Measurements from ENCODE around the gene FOXL3.
"Not testable (repeated sequence)": the region's sequence is repeated elsewhere in the genome, so short reads cannot be mapped to it uniquely, and the experiment has no call there.

The FOXL3 gene

GRCh38 chr7:335358-336148 lies 45.6 kb downstream of the FOXL3 start:
- TF ChIP-seq CTCF (IDR thresholded peaks at IDR 0.05; ENCODE audit: insufficient read depth, low read length, poor library complexity, severe bottlenecking) = no peak
- no peak overlapping the region for H3K4me3 ChIP-seq (ENCODE audit: insufficient read depth, low read length, poor library complexity, severe bottlenecking)
- no peak overlapping the region for H3K4me2 ChIP-seq (ENCODE audit: low read depth, low read length, poor library complexity, severe bottlenecking)
- H3K9me2 ChIP-seq (replicated peaks; ENCODE audit: insufficient read depth, low read length) = no peaks in the 10 kb centered on the region
- no peaks in the 10 kb centered on the region for H4K20me1 ChIP-seq (ENCODE audit: low read depth, low read length)
- no peaks in the 10 kb centered on the region for H3K36me3 ChIP-seq (ENCODE audit: low read length)
- no peak overlapping the region for H3K27ac ChIP-seq (ENCODE audit: low read depth, low read length)
- no peaks in the 10 kb centered on the region for H3K79me2 ChIP-seq (ENCODE audit: insufficient read depth, low read length)
- no peaks in the 10 kb centered on the region for H3F3A ChIP-seq (ENCODE audit: insufficient read depth)
- no peak overlapping the region for H2AFZ ChIP-seq (ENCODE audit: low read depth, low read length, severe bottlenecking)
- peaks cover 10% of the 10 kb centered on the region; the same call in 1 of the 2 replicates for H3K9me3 ChIP-seq (ENCODE audit: insufficient read depth, low read length)
- no peaks in the 10 kb centered on the region for H3K27me3 ChIP-seq (ENCODE audit: low read length)
- H3K9ac ChIP-seq (ENCODE audit: low read length) = no peak overlapping the region

- H3K79me2 ChIP-seq (ENCODE audit: insufficient read depth, low read length); H4K20me1 ChIP-seq (ENCODE audit: low read depth, low read length); H3K27me3 ChIP-seq (ENCODE audit: low read length); H3K9me2 ChIP-seq (replicated peaks; ENCODE audit: insufficient read depth, low read length); H3F3A ChIP-seq (ENCODE audit: insufficient read depth); H3K9ac ChIP-seq (ENCODE audit: low read length); H3K9me3 ChIP-seq (ENCODE audit: insufficient read depth, low read length); H3K4me3 ChIP-seq (ENCODE audit: insufficient read depth, low read length, poor library complexity, severe bottlenecking); H3K27ac ChIP-seq (ENCODE audit: low read depth, low read length); H3K4me2 ChIP-seq (ENCODE audit: low read depth, low read length, poor library complexity, severe bottlenecking); H2AFZ ChIP-seq (ENCODE audit: low read depth, low read length, severe bottlenecking); H3K36me3 ChIP-seq (ENCODE audit: low read length): not testable (repeated sequence)
These were observed 46.2 kb downstream of the FOXL3 start for GRCh38 chr7:336149-336533.

GRCh38 chr7:336810-337566 lies 47.0 kb downstream of the FOXL3 start:
- H3F3A ChIP-seq (ENCODE audit: insufficient read depth) = no peaks in the 10 kb centered on the region
- H3K36me3 ChIP-seq (ENCODE audit: low read length) = no peaks in the 10 kb centered on the region
- TF ChIP-seq EZH2phosphoT487 (conservative IDR thresholded peaks at IDR 0.05; ENCODE audit: low read length) = no peak
- H3K9ac ChIP-seq (ENCODE audit: low read length) = no peak overlapping the region
- no peak overlapping the region for H2AFZ ChIP-seq (ENCODE audit: low read depth, low read length, severe bottlenecking)
- no peak overlapping the region for H3K4me3 ChIP-seq (ENCODE audit: insufficient read depth, low read length, poor library complexity, severe bottlenecking)
- peaks cover 10% of the 10 kb centered on the region; the same call in 1 of the 2 replicates for H3K9me3 ChIP-seq (ENCODE audit: insufficient read depth, low read length)
- no peaks in the 10 kb centered on the region for H3K9me2 ChIP-seq (replicated peaks; ENCODE audit: insufficient read depth, low read length)
- H3K27ac ChIP-seq (ENCODE audit: low read depth, low read length) = no peak overlapping the region
- no peaks in the 10 kb centered on the region for H4K20me1 ChIP-seq (ENCODE audit: low read depth, low read length)
- H3K4me2 ChIP-seq (ENCODE audit: low read depth, low read length, poor library complexity, severe bottlenecking) = no peak overlapping the region
- H3K27me3 ChIP-seq (ENCODE audit: low read length) = no peaks in the 10 kb centered on the region
- H3K79me2 ChIP-seq (ENCODE audit: insufficient read depth, low read length) = no peaks in the 10 kb centered on the region

GRCh38 chr7:337567-337951 lies 47.6 kb downstream of the FOXL3 start:
- no peak overlapping the region for H3K9ac ChIP-seq (ENCODE audit: low read length)
- no peaks in the 10 kb centered on the region for H3F3A ChIP-seq (ENCODE audit: insufficient read depth)
- no peaks in the 10 kb centered on the region for H3K27me3 ChIP-seq (ENCODE audit: low read length)
- H3K36me3 ChIP-seq (ENCODE audit: low read length) = no peaks in the 10 kb centered on the region
- H3K9me3 ChIP-seq (ENCODE audit: insufficient read depth, low read length) = peaks cover 10% of the 10 kb centered on the region; the same call in 1 of the 2 replicates
- no peaks in the 10 kb centered on the region for H4K20me1 ChIP-seq (ENCODE audit: low read depth, low read length)
- H3K4me2 ChIP-seq (ENCODE audit: low read depth, low read length, poor library complexity, severe bottlenecking) = no peak overlapping the region
- no peak for TF ChIP-seq CTCF (IDR thresholded peaks at IDR 0.05; ENCODE audit: insufficient read depth, low read length, poor library complexity, severe bottlenecking)
- no peak for TF ChIP-seq EZH2phosphoT487 (conservative IDR thresholded peaks at IDR 0.05; ENCODE audit: low read length)
- H3K27ac ChIP-seq (ENCODE audit: low read depth, low read length) = no peak overlapping the region
- no peak overlapping the region for H3K4me3 ChIP-seq (ENCODE audit: insufficient read depth, low read length, poor library complexity, severe bottlenecking)
- no peaks in the 10 kb centered on the region for H3K9me2 ChIP-seq (replicated peaks; ENCODE audit: insufficient read depth, low read length)
- H3K79me2 ChIP-seq (ENCODE audit: insufficient read depth, low read length) = no peaks in the 10 kb centered on the region
- no peak overlapping the region for H2AFZ ChIP-seq (ENCODE audit: low read depth, low read length, severe bottlenecking)

All from SU-DHL-6 (cell line).